H1 (cell line): Measurements from ENCODE around the gene ALDOA. TPM values are rescaled to one million over a fixed set of nuclear protein-coding genes. Genes with fewer than 3 reads are reported as not detected.

Experiments
- KDM1A ChIP-seq: fragments of 200-600, 300-600 bp; sonication (generic); IDR thresholded peaks from 2 replicates; pipeline ENCODE4 v1.7.1; 2016; ENCODE audit warnings: mild to moderate bottlenecking, low read length, borderline replicate concordance
- USF2 ChIP-seq: IDR thresholded peaks from 2 replicates; pipeline ENCODE4 v1.6.1; 2011; ENCODE audit warnings: low read length, improper control_type of control experiment
- polyA plus RNA-seq, 7 experiments: library from polyadenylated mRNA; depleted of rRNA in 3 of 7; stranded (reverse) in 5 of 7; unstranded in 2 of 7; fragments of >200 nt in 5 of 7; fragments of 200-250 nt in 2 of 7; gene quantifications; 1 replicate in 5 of 7; 2 replicates in 1 of 7; 4 replicates in 1 of 7; pipeline versions ENCODE4 v1.2.1 to v1.2.3, GENCODE V29; 2011 to 2013; ENCODE audit warnings: missing spikeins in 2 of 7, mixed read lengths in 2 of 7
- total RNA-seq: library from RNA; stranded (reverse); fragmentation: NEBNext Ultra II Directional; extraction: Animal tissue kit (Norgen Biotek cat#: 25700); gene quantifications from 2 replicates; pipeline ENCODE4 v1.2.1, GENCODE V29; 2021

ALDOA gene
- total and polyA plus RNA-seq, 2 of the 8 experiments (the other 6 are each of a cell fraction or from before 2014, with no cell fraction given): 1,072 to 1,083 TPM

GRCh38 chr16:30049871-30050270, 15.7 kb upstream of the ALDOA start (continued):
- TF ChIP-seq USF2 (no peak), KDM1A (no peak)
